MCF 10A (cell line): ENCODE data around the gene WWOX. TPM values are rescaled to one million over a fixed set of nuclear protein-coding genes. Genes with fewer than 3 reads are reported as not detected.

ENCODE experiments used
- BruUV-seq: library from RNA; stranded (reverse); fragments of 400-500 nt; replicated peaks from 2 replicates; lab custom pipeline; 2021; lab: Mats Ljungman, UMichigan
- CTCF ChIA-PET: fragments of 300-600 bp; sonication (Branson Sonifier 250); formaldehyde crosslinking; extraction: SDS; loops from one replicate; lab custom pipeline; 2021; ENCODE audit warnings: antibody characterized with exemption, inconsistent platforms; lab: Yijun Ruan, JAX
- POLR2A ChIA-PET: fragments of 300-600, 350-650 bp; sonication (Branson Sonifier 250); formaldehyde crosslinking; extraction: SDS; loops from one replicate; lab custom pipeline; 2020; ENCODE audit warnings: antibody characterized with exemption, inconsistent platforms; lab: Yijun Ruan, JAX
- DNase-seq: peaks from one replicate; pipeline ENCODE4 v3.0.0-alpha.2; 2018; ENCODE audit not compliant: unreplicated experiment
- H3K27ac Mint-ChIP-seq: one replicate; pipeline ENCODE4 v1.8.0; 2022; ENCODE audit warnings: mild to moderate bottlenecking, low read depth, mixed read lengths; ENCODE audit not compliant: unreplicated experiment
- H3K27me3 Mint-ChIP-seq: one replicate; pipeline ENCODE4 v1.8.0; 2022; ENCODE audit warnings: mixed read lengths; ENCODE audit not compliant: insufficient read depth, unreplicated experiment
- H3K36me3 Mint-ChIP-seq: one replicate; pipeline ENCODE4 v1.8.0; 2022; ENCODE audit warnings: mild to moderate bottlenecking, moderate library complexity, mixed read lengths; ENCODE audit not compliant: insufficient read depth, unreplicated experiment
- H3K4me1 Mint-ChIP-seq: one replicate; pipeline ENCODE4 v1.8.0; 2022; ENCODE audit warnings: mixed read lengths; ENCODE audit not compliant: insufficient read depth, unreplicated experiment
- H3K4me3 Mint-ChIP-seq: one replicate; pipeline ENCODE4 v1.8.0; 2022; ENCODE audit warnings: mild to moderate bottlenecking, moderate library complexity, mixed read lengths; ENCODE audit not compliant: unreplicated experiment
- H3K9me3 Mint-ChIP-seq: one replicate; pipeline ENCODE4 v1.8.0; 2022; ENCODE audit warnings: mixed read lengths; ENCODE audit not compliant: unreplicated experiment
- CTCF ChIP-seq: fragments of 200-600 bp; IDR thresholded peaks from one replicate; pipeline ENCODE4 v1.8.0; 2022; ENCODE audit warnings: antibody characterized with exemption, mild to moderate bottlenecking; ENCODE audit not compliant: unreplicated experiment
- intact Hi-C: fragments of 100-400 bp; cut with micrococcal nuclease; formaldehyde crosslinking; loops from 2 replicates; pipeline ENCODE4 v1.14.1; 2022
- total RNA-seq: library from RNA; stranded (reverse); gene quantifications from 2 replicates; pipeline ENCODE4 v1.2.3, GENCODE V29; 2022

The WWOX gene
- total RNA-seq, 1 experiment from 2014 or later = 18.1 TPM

- H3K27ac Mint-ChIP-seq = no peak overlapping the region
- no TSS peak for BruUV-seq
Measured at GRCh38 chr16:78499399-78499798, 399.9 kb downstream of the WWOX start.

GRCh38 chr16:78500659-78501270, 401.3 kb downstream of the WWOX start:
- Mint-ChIP-seq H3K27me3 (no peaks in the 10 kb centered on the region), H3K27ac (no peak overlapping the region)

More at GRCh38 chr16:78499399-78499798, 399.9 kb downstream of the WWOX start:
- peaks cover 6% of the 10 kb centered on the region for H3K36me3 Mint-ChIP-seq
- H3K4me3 Mint-ChIP-seq = no peak overlapping the region
- ChIA-PET CTCF (no interaction called here), POLR2A (interaction anchor here (0.6 kb wide), 1 partner anchor 571 kb away, joined by 3 read pairs; no protein-coding TSS in a partner anchor)
- intact Hi-C loops = no loop called here
- no peaks in the 10 kb centered on the region for H3K27me3 Mint-ChIP-seq
- TF ChIP-seq CTCF = no peak
- no peak for DNase-seq
- no peaks in the 10 kb centered on the region for H3K9me3 Mint-ChIP-seq
- no peaks in the 10 kb centered on the region for H3K4me1 Mint-ChIP-seq

GRCh38 chr16:78501744-78502143, 402.3 kb downstream of the WWOX start:
- no peak for DNase-seq
- no peak for TF ChIP-seq CTCF
- POLR2A ChIA-PET = no interaction called here
- H3K4me3 Mint-ChIP-seq = no peak overlapping the region
- H3K27ac Mint-ChIP-seq = no peak overlapping the region
- no peaks in the 10 kb centered on the region for H3K27me3 Mint-ChIP-seq
- no TSS peak for BruUV-seq
- H3K36me3 Mint-ChIP-seq = no peaks in the 10 kb centered on the region
- intact Hi-C loops = loop anchor here (2.0 to 10.0 kb wide), 4 partner anchors 379 to 1963 kb away; no protein-coding TSS in a partner anchor
- H3K4me1 Mint-ChIP-seq = peaks cover 7% of the 10 kb centered on the region
- CTCF ChIA-PET = interaction anchor here (1.5 kb wide), 1 partner anchor 1100 kb away, joined by 10 read pairs; no protein-coding TSS in a partner anchor
- no peaks in the 10 kb centered on the region for H3K9me3 Mint-ChIP-seq

More at GRCh38 chr16:78500659-78501270, 401.3 kb downstream of the WWOX start:
- ChIA-PET POLR2A (no interaction called here), CTCF (interaction anchor here (0.5 to 1.5 kb wide), 4 partner anchors 183 to 1609 kb away, joined by 3 to 10 read pairs (median 4); no protein-coding TSS in a partner anchor)
- H3K9me3 Mint-ChIP-seq = no peaks in the 10 kb centered on the region
- peaks cover 3% of the 10 kb centered on the region for H3K4me1 Mint-ChIP-seq
- BruUV-seq = no TSS peak
- H3K36me3 Mint-ChIP-seq = peaks cover 6% of the 10 kb centered on the region
- H3K4me3 Mint-ChIP-seq = no peak overlapping the region
- DNase-seq = no peak
- TF ChIP-seq CTCF = no peak
- intact Hi-C loops = loop anchor here (5.0 to 10.0 kb wide), 3 partner anchors 378 to 1964 kb away; no protein-coding TSS in a partner anchor

GRCh38 chr16:78502812-78503350, 403.4 kb downstream of the WWOX start:
- H3K9me3 Mint-ChIP-seq = no peaks in the 10 kb centered on the region
- H3K4me1 Mint-ChIP-seq = peaks cover 7% of the 10 kb centered on the region
- H3K36me3 Mint-ChIP-seq = no peaks in the 10 kb centered on the region
- no peaks in the 10 kb centered on the region for H3K27me3 Mint-ChIP-seq
- ChIA-PET CTCF (interaction anchor here (0.7 to 0.9 kb wide), 2 partner anchors 269 to 695 kb away, joined by 3 to 4 read pairs; no protein-coding TSS in a partner anchor), POLR2A (interaction anchor here (0.6 kb wide), 1 partner anchor 803 kb away, joined by 3 read pairs; no protein-coding TSS in a partner anchor)
- TF ChIP-seq CTCF = no peak
- intact Hi-C loops = loop anchor here (1.0 to 10.0 kb wide), 5 partner anchors 267 to 1962 kb away; no protein-coding TSS in a partner anchor
- BruUV-seq = no TSS peak
- H3K27ac Mint-ChIP-seq = no peak overlapping the region
- H3K4me3 Mint-ChIP-seq = no peak overlapping the region
- no peak for DNase-seq
